ENCODE data around the gene SLC22A7. TPM values are rescaled to one million over a fixed set of nuclear protein-coding genes. Genes with fewer than 3 reads are reported as not detected.

Gene SLC22A7
- total RNA-seq, 4 donors from 2014 or later, result not detected

GRCh38 chr6:43311666-43312065 lies 13.6 kb downstream of the SLC22A7 start:
- TF ChIP-seq CTCF (IDR thresholded peaks at IDR 0.05), result no peak
- 77% methylated on average over 3 of the region's 3 CpGs for WGBS
- Histone ChIP-seq H3K4me3 (no peak overlapping the region), H3K27me3 (no peaks in the 10 kb centered on the region), H3K9me3 (no peaks in the 10 kb centered on the region), H3K4me1 (peaks cover 12% of the 10 kb centered on the region), H3K36me3 (no peaks in the 10 kb centered on the region), H3K27ac (no peak overlapping the region)
- no peak for DNase-seq (ENCODE audit: low spot score in 2 of 2)

- Histone ChIP-seq H3K36me3 (no peaks in the 10 kb centered on the region), H3K4me1 (peaks cover 3% of the 10 kb centered on the region), H3K27me3 (no peaks in the 10 kb centered on the region), H3K4me3 (no peak overlapping the region), H3K27ac (no peak overlapping the region), H3K9me3 (no peaks in the 10 kb centered on the region)
- TF ChIP-seq EP300 (IDR thresholded peaks at IDR 0.05), result no peak
- no peak for TF ChIP-seq CTCF (IDR thresholded peaks at IDR 0.05)
- TF ChIP-seq POLR2AphosphoS5 (IDR thresholded peaks at IDR 0.05), result no peak
- TF ChIP-seq POLR2A (IDR thresholded peaks at IDR 0.05), result no peak
- DNase-seq (ENCODE audit: low spot score in 2 of 2), result no peak
- WGBS, result 85% methylated on average over 1 of the region's 1 CpG
Measured at GRCh38 chr6:43313813-43314212, 15.8 kb downstream of the SLC22A7 start.

GRCh38 chr6:43318011-43318410 lies 20.0 kb downstream of the SLC22A7 start:
- no peak overlapping the region for H3K27ac ChIP-seq
- WGBS, result 89% methylated on average over 2 of the region's 2 CpGs
- no peaks in the 10 kb centered on the region for H3K36me3 ChIP-seq
- no peak for DNase-seq (ENCODE audit: low spot score in 2 of 2)
- H3K4me3 ChIP-seq, result no peak overlapping the region
- H3K27me3 ChIP-seq, result no peaks in the 10 kb centered on the region
- H3K9me3 ChIP-seq, result no peaks in the 10 kb centered on the region
- no peaks in the 10 kb centered on the region for H3K4me1 ChIP-seq
- TF ChIP-seq POLR2AphosphoS5 (IDR thresholded peaks at IDR 0.05) (no peak), POLR2A (IDR thresholded peaks at IDR 0.05) (no peak), EP300 (IDR thresholded peaks at IDR 0.05) (no peak)

GRCh38 chr6:43325876-43326275 lies 27.8 kb downstream of the SLC22A7 start:
- 73% methylated on average over 1 of the region's 1 CpG for WGBS
- Histone ChIP-seq H3K36me3 (peaks cover 8% of the 10 kb centered on the region), H3K27ac (no peak overlapping the region), H3K27me3 (no peaks in the 10 kb centered on the region), H3K4me3 (no peak overlapping the region), H3K4me1 (no peaks in the 10 kb centered on the region), H3K9me3 (no peaks in the 10 kb centered on the region)
- no peak for TF ChIP-seq POLR2AphosphoS5 (IDR thresholded peaks at IDR 0.05)
- no peak for TF ChIP-seq POLR2A (IDR thresholded peaks at IDR 0.05)
- no peak for TF ChIP-seq CTCF (IDR thresholded peaks at IDR 0.05)
- TF ChIP-seq EP300 (IDR thresholded peaks at IDR 0.05), result no peak
- no peak for DNase-seq (ENCODE audit: low spot score in 2 of 2)

GRCh38 chr6:43328528-43328927 lies 30.5 kb downstream of the SLC22A7 start:
- H3K4me3 ChIP-seq, result no peak overlapping the region
- H3K27me3 ChIP-seq, result no peaks in the 10 kb centered on the region
- peaks cover 8% of the 10 kb centered on the region for H3K36me3 ChIP-seq
- H3K9me3 ChIP-seq, result no peaks in the 10 kb centered on the region
- no peaks in the 10 kb centered on the region for H3K4me1 ChIP-seq
- DNase-seq (ENCODE audit: low spot score in 2 of 2), result no peak
- H3K27ac ChIP-seq, result no peak overlapping the region
- WGBS, result 56% methylated on average over 1 of the region's 1 CpG
- TF ChIP-seq POLR2AphosphoS5 (IDR thresholded peaks at IDR 0.05) (no peak), POLR2A (IDR thresholded peaks at IDR 0.05) (no peak), CTCF (IDR thresholded peaks at IDR 0.05) (no peak), EP300 (IDR thresholded peaks at IDR 0.05) (no peak)

- no peak for TF ChIP-seq EP300 (IDR thresholded peaks at IDR 0.05)
- TF ChIP-seq POLR2AphosphoS5 (IDR thresholded peaks at IDR 0.05), result no peak
- TF ChIP-seq POLR2A (IDR thresholded peaks at IDR 0.05), result no peak
- TF ChIP-seq CTCF (IDR thresholded peaks at IDR 0.05), result no peak
- Histone ChIP-seq H3K4me3 (no peak overlapping the region), H3K27ac (no peak overlapping the region), H3K4me1 (no peaks in the 10 kb centered on the region), H3K9me3 (no peaks in the 10 kb centered on the region), H3K36me3 (peaks cover 4% of the 10 kb centered on the region), H3K27me3 (no peaks in the 10 kb centered on the region)
- WGBS, result 72% methylated on average over 1 of the region's 1 CpG
- DNase-seq (ENCODE audit: low spot score in 2 of 2), result no peak
Measured at GRCh38 chr6:43331470-43331869, 33.4 kb downstream of the SLC22A7 start.
